GM23338 (cell line): ENCODE measurements around the gene C5orf34. TPM values are rescaled to one million over a fixed set of nuclear protein-coding genes. Genes with fewer than 3 reads are reported as not detected.

ENCODE experiments used
- ATAC-seq: fragments of 200-7000 bp; cut with Tn5 transposase; 3 replicates; pipeline ENCODE4 v1.9.1; 2020
- DNase-seq: peaks from one replicate; pipeline ENCODE4 v3.0.0-alpha.2; 2015; ENCODE audit warnings: low spot score
- H2AFZ ChIP-seq: fragments of 200-600 bp; sonication (generic); 2 replicates; pipeline ENCODE4 v1.8.0; 2016; ENCODE audit warnings: antibody characterized with exemption, mild to moderate bottlenecking, moderate library complexity
- H3F3A ChIP-seq: fragments of 200-600 bp; sonication (generic); replicated peaks from 2 replicates; pipeline ENCODE4 v1.8.0; 2017; ENCODE audit warnings: antibody characterized with exemption, mixed run types, low read depth
- H3K27ac ChIP-seq: fragments of 200-600 bp; sonication (generic); 2 replicates; pipeline ENCODE4 v1.6.1; 2016; ENCODE audit warnings: low read depth
- H3K27me3 ChIP-seq: fragments of 200-600 bp; sonication (generic); 2 replicates; pipeline ENCODE4 v1.8.0; 2016; ENCODE audit warnings: mild to moderate bottlenecking, mixed run types, moderate library complexity; ENCODE audit not compliant: insufficient read depth
- H3K36me3 ChIP-seq: fragments of 200-600 bp; sonication (generic); 2 replicates; pipeline ENCODE4 v1.8.0; 2016; ENCODE audit warnings: mild to moderate bottlenecking; ENCODE audit not compliant: insufficient read depth
- H3K4me1 ChIP-seq: fragments of 200-600 bp; sonication (generic); 2 replicates; pipeline ENCODE4 v1.8.0; 2016; ENCODE audit warnings: mild to moderate bottlenecking, moderate library complexity; ENCODE audit not compliant: insufficient read depth
- H3K4me2 ChIP-seq: fragments of 200-600 bp; sonication (generic); 2 replicates; pipeline ENCODE4 v1.7.1; 2017; ENCODE audit warnings: mixed run types
- H3K4me3 ChIP-seq: fragments of 200-600 bp; sonication (generic); 2 replicates; pipeline ENCODE4 v1.6.1; 2016; ENCODE audit warnings: mixed run types
- H3K79me2 ChIP-seq: fragments of 200-600 bp; sonication (generic); replicated peaks from 2 replicates; pipeline ENCODE4 v1.8.0; 2017; ENCODE audit warnings: mild to moderate bottlenecking; ENCODE audit not compliant: insufficient read depth
- H3K9me2 ChIP-seq: fragments of 200-600 bp; sonication (generic); 2 replicates; pipeline ENCODE4 v1.8.0; 2017; ENCODE audit not compliant: insufficient read depth
- H4K20me1 ChIP-seq: fragments of 200-600 bp; sonication (generic); replicated peaks from 2 replicates; pipeline ENCODE4 v1.8.0; 2017; ENCODE audit warnings: mild to moderate bottlenecking; ENCODE audit not compliant: insufficient read depth
- H3K27ac Mint-ChIP-seq: 2 replicates; pipeline ENCODE4 v1.8.0; 2020; ENCODE audit warnings: inconsistent platforms, mild to moderate bottlenecking, moderate library complexity, mixed read lengths
- H3K27me3 Mint-ChIP-seq: 3 replicates; pipeline ENCODE4 v1.8.0; 2022; ENCODE audit warnings: low read depth, mild to moderate bottlenecking, moderate library complexity, mixed read lengths, inconsistent platforms; ENCODE audit not compliant: insufficient read depth, poor library complexity
- H3K36me3 Mint-ChIP-seq: 3 replicates; pipeline ENCODE4 v1.8.0; 2021; ENCODE audit warnings: low read depth, mild to moderate bottlenecking, inconsistent platforms, moderate library complexity, mixed read lengths
- H3K4me1 Mint-ChIP-seq: 3 replicates; pipeline ENCODE4 v1.8.0; 2020; ENCODE audit warnings: mild to moderate bottlenecking, inconsistent platforms, mixed read lengths
- H3K4me3 Mint-ChIP-seq: 3 replicates; pipeline ENCODE4 v1.8.0; 2021; ENCODE audit warnings: moderate library complexity, mild to moderate bottlenecking, inconsistent platforms, mixed read lengths
- H3K9me3 Mint-ChIP-seq: 3 replicates; pipeline ENCODE4 v1.8.0; 2020; ENCODE audit warnings: moderate library complexity, mild to moderate bottlenecking, inconsistent platforms, mixed read lengths
- CREB1 ChIP-seq: fragments of 250-450 bp; sonication (Bioruptor Pico); IDR thresholded peaks from 2 replicates; pipeline ENCODE4 v1.5.0; 2020; ENCODE audit warnings: low read depth, mild to moderate bottlenecking, moderate library complexity
- CTCF ChIP-seq, 2 experiments: fragments of 200-600 bp in 1 of 2; sonication (generic) in 1 of 2; conservative IDR thresholded peaks; 2 replicates each; pipeline versions ENCODE4 v1.5.1 to v1.6.1; 2016 to 2017; ENCODE audit warnings: antibody characterized with exemption in 2 of 2, low read depth in 2 of 2, mild to moderate bottlenecking in 2 of 2, moderate library complexity in 1 of 2
- EZH2 ChIP-seq: fragments of 200-600 bp; sonication (generic); IDR thresholded peaks from one replicate; pipeline ENCODE4 v1.8.0; 2017; ENCODE audit warnings: antibody characterized with exemption, mild to moderate bottlenecking, low read depth; ENCODE audit not compliant: unreplicated experiment
- EZH2phosphoT487 ChIP-seq: fragments of 200-600 bp; sonication (generic); IDR thresholded peaks from one replicate; pipeline ENCODE4 v1.8.1; 2018; ENCODE audit warnings: antibody characterized with exemption; ENCODE audit not compliant: unreplicated experiment
- JUNB ChIP-seq: IDR thresholded peaks from one replicate; pipeline ENCODE4 v1.6.1; 2016; ENCODE audit warnings: antibody characterized with exemption; ENCODE audit not compliant: unreplicated experiment
- POLR2AphosphoS5 ChIP-seq: IDR thresholded peaks from 2 replicates; pipeline ENCODE4 v1.6.1; 2016; ENCODE audit warnings: antibody characterized with exemption, low read depth
- REST ChIP-seq: IDR thresholded peaks from one replicate; pipeline ENCODE4 v1.6.1; 2018; ENCODE audit warnings: antibody characterized with exemption; ENCODE audit not compliant: unreplicated experiment
- long read RNA-seq: library from polyadenylated mRNA; unstranded; transcript quantifications from one replicate; pipeline ENCODE4 v2.0.0, GENCODE V29; 2020; ENCODE audit not compliant: unreplicated experiment
- polyA plus RNA-seq: library from polyadenylated mRNA; unstranded; fragments of >200 nt; fragmentation: Nextera tagmentation; extraction: Ambion mirVana; gene quantifications from 2 replicates; pipeline ENCODE4 v1.2.1, GENCODE V29; 2016
- total RNA-seq: library from RNA; depleted of rRNA; stranded (reverse); fragments of >200 nt; shearing (Covaris generic); gene quantifications from 2 replicates; pipeline ENCODE4 v1.2.3, GENCODE V29; 2014; rRNA removed

Gene C5orf34
- total RNA-seq = 11.8 and 15.3 TPM in 2 replicates
- polyA plus RNA-seq = 9.6 and 12.2 TPM in 2 replicates
- long read RNA-seq, partial matches to known transcripts = 5 of 10 reads
- long read RNA-seq, other reads (novel, unspliced or antisense) = 3 of 10 reads

GRCh38 chr5:43514816-43515677 is at the start of gene C5orf34:
Gene C5orf34, minus strand, starts transcription at chr5:43515148. Its CDS starts 5,809 bp downstream, at chr5:43509339.
- peak; percentile 99 for ATAC-seq
- no peaks in the 10 kb centered on the region for H4K20me1 ChIP-seq
- peaks cover 19% of the 10 kb centered on the region for H3K4me1 Mint-ChIP-seq

More at GRCh38 chr5:43514816-43515677, at the start of gene C5orf34:
- Histone ChIP-seq H3K36me3 (no peaks in the 10 kb centered on the region), H3K4me1 (peaks cover 17% of the 10 kb centered on the region), H3K9me2 (no peaks in the 10 kb centered on the region), H3K4me3 (peak within 1 kb of the TSS; percentile 74), H3K4me2 (peak within 1 kb of the TSS; percentile 92), H3K79me2 (peaks cover 28% of the 10 kb centered on the region), H3F3A (no peaks in the 10 kb centered on the region), H2AFZ (peak within 1 kb of the TSS; percentile 61), H3K27ac (peak within 1 kb of the TSS; percentile 99), H3K27me3 (no peaks in the 10 kb centered on the region)
- H3K4me3 Mint-ChIP-seq = peak within 1 kb of the TSS; percentile 91
- TF ChIP-seq REST (no peak), CTCF (conservative IDR thresholded peaks at IDR 0.05; ENCODE audit: low read depth in 2 of 2) (no peak), EZH2 (no peak), POLR2AphosphoS5 (peak; percentile 89), CREB1 (CRISPR knock-in tag) (no peak), JUNB (no peak), EZH2phosphoT487 (no peak)
- H3K9me3 Mint-ChIP-seq = peaks cover 23% of the 10 kb centered on the region
- peak within 1 kb of the TSS; percentile 99 for H3K27ac Mint-ChIP-seq
- peak; percentile 98 for DNase-seq
- H3K36me3 Mint-ChIP-seq = peaks cover 30% of the 10 kb centered on the region
- H3K27me3 Mint-ChIP-seq = peaks cover 5% of the 10 kb centered on the region
